Ishikawa (cell line): ENCODE measurements around the gene NCDN.

Experiments
- CEBPB ChIP-seq: IDR thresholded peaks from 2 replicates; pipeline ENCODE4 v1.6.1; 2012
- CREB1 ChIP-seq: IDR thresholded peaks from 2 replicates; pipeline ENCODE4 v1.6.1; 2012; ENCODE audit warnings: low read depth
- EGR1 ChIP-seq: IDR thresholded peaks from 2 replicates; pipeline ENCODE4 v1.6.1; 2012
- EP300 ChIP-seq: IDR thresholded peaks from 2 replicates; pipeline ENCODE4 v1.6.1; 2012; ENCODE audit warnings: borderline replicate concordance
- FOXM1 ChIP-seq: IDR thresholded peaks from 2 replicates; pipeline ENCODE4 v1.6.1; 2012; ENCODE audit warnings: low read depth, borderline replicate concordance
- NFIC ChIP-seq: IDR thresholded peaks from 2 replicates; pipeline ENCODE4 v1.6.1; 2012
- RAD21 ChIP-seq: IDR thresholded peaks from 2 replicates; pipeline ENCODE4 v1.6.1; 2012; ENCODE audit warnings: low read depth
- TAF1 ChIP-seq: IDR thresholded peaks from 2 replicates; pipeline ENCODE4 v1.6.1; 2012; ENCODE audit warnings: low read depth, mild to moderate bottlenecking
- TCF12 ChIP-seq: IDR thresholded peaks from 2 replicates; pipeline ENCODE4 v1.6.1; 2012; ENCODE audit warnings: low read depth
- TEAD4 ChIP-seq: IDR thresholded peaks from 2 replicates; pipeline ENCODE4 v1.6.1; 2012
- YY1 ChIP-seq: IDR thresholded peaks from 2 replicates; pipeline ENCODE4 v1.6.1; 2012; ENCODE audit warnings: low read depth
- ZBTB7A ChIP-seq: IDR thresholded peaks from 2 replicates; pipeline ENCODE4 v1.6.1; 2012; ENCODE audit warnings: low read depth
- TF ChIP-seq, protein P1 (sequence below): IDR thresholded peaks from 2 replicates; pipeline ENCODE4 v1.6.1; 2012; ENCODE audit warnings: low read depth, mild to moderate bottlenecking
- TF ChIP-seq, protein P2 (sequence below): IDR thresholded peaks from 2 replicates; pipeline ENCODE4 v1.6.1; 2012
- TF ChIP-seq, protein P3 (sequence below): IDR thresholded peaks from 2 replicates; pipeline ENCODE4 v1.6.1; 2012

Gene NCDN

DNA sequence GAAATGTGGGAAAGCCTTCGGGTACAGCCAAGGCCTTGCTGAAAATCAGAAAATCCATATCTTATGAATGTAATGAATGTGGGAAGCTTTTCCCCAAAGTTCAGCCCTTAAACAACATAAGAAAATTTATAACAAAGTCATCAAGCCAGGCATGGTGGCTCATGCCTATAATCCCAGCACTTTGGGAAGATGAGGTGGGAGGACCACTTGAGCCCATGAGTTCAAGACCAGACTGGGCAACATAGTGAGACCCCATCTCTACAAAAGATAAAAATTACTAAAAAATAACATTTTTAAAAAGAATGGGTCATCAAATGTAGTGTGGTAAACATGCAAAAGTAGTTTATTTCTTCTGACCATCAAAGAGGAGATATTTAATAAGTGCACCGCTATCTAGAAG, 46.3 kb upstream of the NCDN start:
- TF ChIP-seq, protein P1, sequence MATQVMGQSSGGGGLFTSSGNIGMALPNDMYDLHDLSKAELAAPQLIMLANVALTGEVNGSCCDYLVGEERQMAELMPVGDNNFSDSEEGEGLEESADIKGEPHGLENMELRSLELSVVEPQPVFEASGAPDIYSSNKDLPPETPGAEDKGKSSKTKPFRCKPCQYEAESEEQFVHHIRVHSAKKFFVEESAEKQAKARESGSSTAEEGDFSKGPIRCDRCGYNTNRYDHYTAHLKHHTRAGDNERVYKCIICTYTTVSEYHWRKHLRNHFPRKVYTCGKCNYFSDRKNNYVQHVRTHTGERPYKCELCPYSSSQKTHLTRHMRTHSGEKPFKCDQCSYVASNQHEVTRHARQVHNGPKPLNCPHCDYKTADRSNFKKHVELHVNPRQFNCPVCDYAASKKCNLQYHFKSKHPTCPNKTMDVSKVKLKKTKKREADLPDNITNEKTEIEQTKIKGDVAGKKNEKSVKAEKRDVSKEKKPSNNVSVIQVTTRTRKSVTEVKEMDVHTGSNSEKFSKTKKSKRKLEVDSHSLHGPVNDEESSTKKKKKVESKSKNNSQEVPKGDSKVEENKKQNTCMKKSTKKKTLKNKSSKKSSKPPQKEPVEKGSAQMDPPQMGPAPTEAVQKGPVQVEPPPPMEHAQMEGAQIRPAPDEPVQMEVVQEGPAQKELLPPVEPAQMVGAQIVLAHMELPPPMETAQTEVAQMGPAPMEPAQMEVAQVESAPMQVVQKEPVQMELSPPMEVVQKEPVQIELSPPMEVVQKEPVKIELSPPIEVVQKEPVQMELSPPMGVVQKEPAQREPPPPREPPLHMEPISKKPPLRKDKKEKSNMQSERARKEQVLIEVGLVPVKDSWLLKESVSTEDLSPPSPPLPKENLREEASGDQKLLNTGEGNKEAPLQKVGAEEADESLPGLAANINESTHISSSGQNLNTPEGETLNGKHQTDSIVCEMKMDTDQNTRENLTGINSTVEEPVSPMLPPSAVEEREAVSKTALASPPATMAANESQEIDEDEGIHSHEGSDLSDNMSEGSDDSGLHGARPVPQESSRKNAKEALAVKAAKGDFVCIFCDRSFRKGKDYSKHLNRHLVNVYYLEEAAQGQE: no peak
- TF ChIP-seq EP300 (no peak), TCF12 (no peak), TEAD4 (no peak), TAF1 (no peak), RAD21 (no peak), CREB1 (no peak), CEBPB (no peak), EGR1 (no peak), FOXM1 (no peak), YY1 (no peak), NFIC (no peak), ZBTB7A (no peak)
- TF ChIP-seq, protein P2, sequence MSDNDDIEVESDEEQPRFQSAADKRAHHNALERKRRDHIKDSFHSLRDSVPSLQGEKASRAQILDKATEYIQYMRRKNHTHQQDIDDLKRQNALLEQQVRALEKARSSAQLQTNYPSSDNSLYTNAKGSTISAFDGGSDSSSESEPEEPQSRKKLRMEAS: no peak
- TF ChIP-seq, protein P3, sequence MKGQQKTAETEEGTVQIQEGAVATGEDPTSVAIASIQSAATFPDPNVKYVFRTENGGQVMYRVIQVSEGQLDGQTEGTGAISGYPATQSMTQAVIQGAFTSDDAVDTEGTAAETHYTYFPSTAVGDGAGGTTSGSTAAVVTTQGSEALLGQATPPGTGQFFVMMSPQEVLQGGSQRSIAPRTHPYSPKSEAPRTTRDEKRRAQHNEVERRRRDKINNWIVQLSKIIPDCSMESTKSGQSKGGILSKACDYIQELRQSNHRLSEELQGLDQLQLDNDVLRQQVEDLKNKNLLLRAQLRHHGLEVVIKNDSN: no peak

DNA sequence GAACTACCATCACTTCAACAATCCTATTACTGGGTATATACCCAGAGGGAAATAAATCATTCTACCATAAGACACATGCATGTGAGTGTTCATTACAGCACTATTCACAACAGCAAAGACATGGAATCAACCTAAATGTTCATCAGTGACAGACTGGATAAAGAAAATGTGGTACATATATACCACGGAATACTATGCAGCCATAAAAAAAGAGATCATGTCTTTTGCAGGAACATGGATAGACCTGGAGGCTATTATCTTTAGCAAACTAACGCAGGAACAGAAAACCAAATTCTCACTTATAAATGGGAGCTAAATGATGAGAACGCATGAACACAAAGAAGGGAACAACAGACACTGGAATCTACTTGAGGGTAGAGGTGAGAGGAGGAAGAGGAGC, 39.4 kb upstream of the NCDN start:
- TF ChIP-seq, protein P1: no peak
- TF ChIP-seq TAF1 (no peak), EP300 (no peak), YY1 (no peak), TCF12 (no peak), TEAD4 (no peak), CEBPB (no peak), CREB1 (no peak), NFIC (no peak), FOXM1 (no peak), RAD21 (no peak), ZBTB7A (no peak), EGR1 (no peak)
- TF ChIP-seq, protein P2: no peak
- TF ChIP-seq, protein P3: no peak

DNA sequence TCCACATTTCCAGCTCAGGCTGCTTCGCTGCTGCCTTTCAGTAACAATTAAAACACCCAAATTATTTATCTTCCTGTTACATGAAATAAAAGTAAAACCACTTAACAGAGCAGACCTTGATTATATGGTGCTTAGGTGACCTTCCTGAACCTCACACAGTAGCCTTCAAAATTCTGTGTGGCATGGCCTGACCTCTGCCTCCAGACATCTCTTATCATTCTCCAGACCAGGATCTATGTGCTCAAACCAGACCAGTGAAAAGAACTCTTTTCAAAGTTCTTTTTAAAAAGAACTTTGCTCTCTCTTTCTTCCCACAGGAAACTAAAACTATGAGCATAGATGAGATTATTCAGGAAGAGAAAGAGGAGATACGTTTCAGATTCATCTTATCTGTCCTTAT, 38.2 kb upstream of the NCDN start:
- TF ChIP-seq, protein P3: no peak
- TF ChIP-seq RAD21 (no peak), TEAD4 (no peak), YY1 (no peak), NFIC (no peak), EP300 (no peak), TAF1 (no peak), ZBTB7A (no peak), TCF12 (no peak), CREB1 (no peak), FOXM1 (no peak), CEBPB (no peak), EGR1 (no peak)
- TF ChIP-seq, protein P1: no peak
- TF ChIP-seq, protein P2: no peak

DNA sequence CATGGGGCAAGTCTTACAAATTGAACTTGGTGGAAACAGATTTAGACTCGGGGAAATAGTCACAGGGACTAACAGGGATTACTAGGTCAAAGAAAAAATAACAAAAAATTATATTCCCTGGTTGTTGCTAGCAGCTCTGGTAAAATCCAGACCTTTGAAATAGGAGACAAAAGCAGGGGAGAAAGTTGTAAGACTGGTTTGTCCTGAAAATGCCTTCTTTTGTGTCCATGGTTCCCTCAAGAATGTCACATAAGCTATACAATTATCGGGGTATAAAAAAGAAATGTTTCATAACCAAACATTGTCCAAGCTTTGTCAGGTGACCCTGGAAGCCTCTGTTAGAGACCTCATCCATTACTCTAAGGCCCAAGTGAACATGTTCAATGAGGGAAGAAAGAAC, 33.5 kb upstream of the NCDN start:
- TF ChIP-seq CREB1 (no peak), FOXM1 (peak; percentile 53; the same call in 1 of the 2 replicates), RAD21 (no peak), NFIC (peak; percentile 13; the same call in 1 of the 2 replicates), TCF12 (no peak), TEAD4 (peak; percentile 50), EP300 (peak; percentile 45; the same call in 1 of the 2 replicates)
- TF ChIP-seq, protein P3: peak; percentile 41
